A549 (cell line): ENCODE data around the gene XYLT1. TPM values are rescaled to one million over a fixed set of nuclear protein-coding genes. Genes with fewer than 3 reads are reported as not detected.

ENCODE experiments used
- ATAC-seq, 2 experiments: fragments of 200-7000 bp in 1 of 2; fragments of >200 bp in 1 of 2; cut with Nextera tagmentation in 1 of 2; cut with Tn5 transposase in 1 of 2; 3 replicates each; pipeline versions ENCODE4 v1.8.0 to v1.9.1; 2018 to 2020; ENCODE audit warnings: mild to moderate bottlenecking in 1 of 2, moderate library complexity in 1 of 2
- CTCF ChIA-PET: fragments of 300-600 bp; sonication (Branson Sonifier 250); formaldehyde crosslinking; extraction: SDS; loops from one replicate; lab custom pipeline; 2021; ENCODE audit warnings: antibody characterized with exemption, inconsistent platforms; lab: Yijun Ruan, JAX
- POLR2A ChIA-PET: fragments of 350-600 bp; formaldehyde crosslinking; extraction: SDS; loops from one replicate; lab custom pipeline; 2021; ENCODE audit warnings: antibody characterized with exemption, inconsistent platforms; lab: Yijun Ruan, JAX
- DNase-seq, 2 experiments: peaks; one replicate each; pipeline versions ENCODE4 v3.0.0 to v3.0.0-alpha.2; 2011 to 2016; ENCODE audit warnings: low read depth in 1 of 2, low spot score in 1 of 2
- FAIRE-seq: peaks from 2 replicates; lab custom pipeline; 2011; peaks lifted over from hg19 to GRCh38; lab: Jason Lieb, UNC
- H3K27ac ChIP-seq, 2 experiments: fragments of >200 bp; sonication (Bioruptor Twin); formaldehyde crosslinking; 3 replicates each; pipeline ENCODE4 v1.5.1; 2016 to 2017
- H3K4me1 ChIP-seq: fragments of >200 bp; sonication (Bioruptor Twin); formaldehyde crosslinking; 3 replicates; pipeline ENCODE4 v1.6.1; 2016
- H3K4me2 ChIP-seq: fragments of >200 bp; sonication (Bioruptor Twin); formaldehyde crosslinking; 3 replicates; pipeline ENCODE4 v1.6.1; 2016
- H3K4me3 ChIP-seq: fragments of >200 bp; sonication (Bioruptor Twin); formaldehyde crosslinking; 3 replicates; pipeline ENCODE4 v1.5.1; 2016
- H3K9me3 ChIP-seq: fragments of >200 bp; sonication (Bioruptor Twin); formaldehyde crosslinking; 3 replicates; pipeline ENCODE4 v1.6.1; 2016
- ATOH8 ChIP-seq: fragments of 250-450 bp; sonication (Bioruptor Pico); IDR thresholded peaks from 2 replicates; pipeline ENCODE4 v1.5.0; 2020; ENCODE audit warnings: low read depth, mild to moderate bottlenecking, moderate library complexity
- CBX2 ChIP-seq: fragments of 200-600 bp; sonication (generic); IDR thresholded peaks from 2 replicates; pipeline ENCODE4 v1.6.1; 2016; ENCODE audit warnings: low read depth, mild to moderate bottlenecking, borderline replicate concordance
- CEBPB ChIP-seq, 2 experiments: fragments of >200 bp in 1 of 2; sonication (Bioruptor Twin) in 1 of 2; formaldehyde crosslinking in 1 of 2; IDR thresholded peaks; 2 replicates each; pipeline ENCODE4 v1.6.1; 2012 to 2016
- CHD2 ChIP-seq: fragments of 150-350 bp; IDR thresholded peaks from 2 replicates; pipeline ENCODE4 v1.6.1; 2014; ENCODE audit warnings: low read length; ENCODE audit not compliant: partially characterized antibody
- CHD4 ChIP-seq: fragments of 200-600 bp; sonication (generic); IDR thresholded peaks from 2 replicates; pipeline ENCODE4 v1.6.1; 2016; ENCODE audit warnings: antibody characterized with exemption, mild to moderate bottlenecking, borderline replicate concordance
- CTCF ChIP-seq: fragments of >200 bp; sonication (Bioruptor Twin); formaldehyde crosslinking; IDR thresholded peaks from 3 replicates; pipeline ENCODE4 v1.5.1; 2016
- EHF ChIP-seq: fragments of 250-450 bp; sonication (Bioruptor Pico); IDR thresholded peaks from 2 replicates; pipeline ENCODE4 v1.5.0; 2020; ENCODE audit warnings: mild to moderate bottlenecking
- ESRRA ChIP-seq: fragments of 150-350 bp; IDR thresholded peaks from 2 replicates; pipeline ENCODE4 v1.6.1; 2014; ENCODE audit warnings: mild to moderate bottlenecking, low read length, borderline replicate concordance
- FOXS1 ChIP-seq: fragments of 250-450 bp; sonication (Bioruptor Pico); IDR thresholded peaks from 2 replicates; pipeline ENCODE4 v1.5.0; 2020; ENCODE audit warnings: mild to moderate bottlenecking, moderate library complexity
- GATA3 ChIP-seq: IDR thresholded peaks from 2 replicates; pipeline ENCODE4 v1.6.1; 2012; ENCODE audit warnings: borderline replicate concordance
- HES2 ChIP-seq: fragments of >200 bp; sonication (Bioruptor Twin); formaldehyde crosslinking; IDR thresholded peaks from 2 replicates; pipeline ENCODE4 v1.6.1; 2016
- HEYL ChIP-seq: fragments of 250-450 bp; sonication (Bioruptor Pico); IDR thresholded peaks from 2 replicates; pipeline ENCODE4 v1.8.0; 2021; ENCODE audit warnings: mild to moderate bottlenecking, moderate library complexity
- HOXB13 ChIP-seq: fragments of 250-450 bp; sonication (Bioruptor Pico); IDR thresholded peaks from 2 replicates; pipeline ENCODE4 v1.5.0; 2020; ENCODE audit warnings: low read depth, mild to moderate bottlenecking, moderate library complexity
- JUNB ChIP-seq: fragments of >200 bp; sonication (Bioruptor Twin); formaldehyde crosslinking; IDR thresholded peaks from 2 replicates; pipeline ENCODE4 v1.6.1; 2016
- KDM1A ChIP-seq: fragments of 200-600 bp; sonication (generic); IDR thresholded peaks from 2 replicates; pipeline ENCODE4 v1.6.1; 2016; ENCODE audit warnings: low read depth, mild to moderate bottlenecking
- MAZ ChIP-seq: fragments of 150-350 bp; IDR thresholded peaks from 2 replicates; pipeline ENCODE4 v1.6.1; 2014; ENCODE audit warnings: antibody characterized with exemption, low read depth, low read length, borderline replicate concordance
- NPAS2 ChIP-seq: fragments of 250-450 bp; sonication (Bioruptor Pico); IDR thresholded peaks from 2 replicates; pipeline ENCODE4 v1.8.0; 2022; ENCODE audit warnings: mild to moderate bottlenecking, moderate library complexity, borderline replicate concordance
- NR3C1 ChIP-seq: fragments of >200 bp; sonication (Bioruptor Twin); formaldehyde crosslinking; IDR thresholded peaks from 3 replicates; pipeline ENCODE4 v1.6.1; 2017
- PHF8 ChIP-seq: fragments of 200-600 bp; sonication (generic); IDR thresholded peaks from 2 replicates; pipeline ENCODE4 v1.6.1; 2016; ENCODE audit warnings: low read depth, mild to moderate bottlenecking, antibody characterized with exemption, moderate library complexity, borderline replicate concordance
- RCOR1 ChIP-seq: fragments of 150-350 bp; IDR thresholded peaks from 2 replicates; pipeline ENCODE4 v1.6.1; 2014; ENCODE audit warnings: antibody characterized with exemption, low read length, low read depth
- RFX5 ChIP-seq: fragments of 450-650 bp; IDR thresholded peaks from 2 replicates; pipeline ENCODE4 v1.7.1; 2014; ENCODE audit warnings: antibody characterized with exemption, mild to moderate bottlenecking, moderate library complexity
- SMC3 ChIP-seq: fragments of >200 bp; sonication (Bioruptor Twin); formaldehyde crosslinking; IDR thresholded peaks from 3 replicates; pipeline ENCODE4 v1.6.1; 2018; ENCODE audit warnings: inconsistent platforms
- TFCP2L1 ChIP-seq: fragments of 250-450 bp; sonication (Bioruptor Pico); IDR thresholded peaks from 2 replicates; pipeline ENCODE4 v1.5.0; 2021; ENCODE audit warnings: mild to moderate bottlenecking
- USF2 ChIP-seq: fragments of 450-650 bp; IDR thresholded peaks from 2 replicates; pipeline ENCODE4 v1.6.1; 2014; ENCODE audit warnings: antibody characterized with exemption
- ZFP36 ChIP-seq: fragments of 450-650 bp; IDR thresholded peaks from 2 replicates; pipeline ENCODE4 v1.6.1; 2014; ENCODE audit warnings: borderline replicate concordance; ENCODE audit not compliant: partially characterized antibody
- ZSCAN20 ChIP-seq: fragments of 250-450 bp; sonication (Bioruptor Pico); IDR thresholded peaks from 2 replicates; pipeline ENCODE4 v1.8.0; 2022; ENCODE audit warnings: mild to moderate bottlenecking, moderate library complexity
- WGBS: methylation state at CpG from one replicate; pipeline ENCODE4 v1.1.6; 2017; ENCODE audit errors: missing lambda C conversion rate; 5-methylcytosine and 5-hydroxymethylcytosine counted together
- polyA plus RNA-seq, 4 experiments: library from polyadenylated mRNA; depleted of rRNA in 3 of 4; stranded (reverse); fragments of >200 nt; fragmentation: RNase III in 1 of 4; extraction: RNeasy Plus Mini Kit Qiagen cat#74134 plus additional on column Dnase treatment in 1 of 4; gene quantifications; 2 replicates in 3 of 4; 3 replicates in 1 of 4; pipeline ENCODE4 v1.2.3, GENCODE V29; 2011 to 2017

Gene XYLT1
- polyA plus RNA-seq, 2 of the 4 experiments (the other 2 are of a cell fraction), result 0.78 to 0.88 TPM

GRCh38 chr16:17069681-17070080, 401.1 kb downstream of the XYLT1 start:
- ChIA-PET POLR2A (no interaction called here), CTCF (no interaction called here)
- 47% methylated on average over 2 of the region's 2 CpGs for WGBS
- 0 out of 3 replicates have a peak, but pooled peaks cover 4% of the 10 kb centered on the region for H3K4me1 ChIP-seq
- ATAC-seq, result no peak
- H3K9me3 ChIP-seq, result no peaks in the 10 kb centered on the region
- H3K27ac ChIP-seq, result no peak overlapping the region
- no peak overlapping the region for H3K4me3 ChIP-seq
- TF ChIP-seq KDM1A, result no peak
- no peak for TF ChIP-seq CBX2
- no peak for TF ChIP-seq JUNB
- no peak for TF ChIP-seq ZFP36
- no peak for TF ChIP-seq MAZ
- no peak for TF ChIP-seq ATOH8
- no peak for TF ChIP-seq HEYL (CRISPR knock-in tag)
- TF ChIP-seq, all 56 proteins: peak for 0
- H3K4me2 ChIP-seq, result no peak overlapping the region
- no peak for DNase-seq
- no peak for FAIRE-seq

GRCh38 chr16:17068524-17068923, 402.2 kb downstream of the XYLT1 start:
- 0 out of 3 replicates have a peak, but pooled peaks cover 4% of the 10 kb centered on the region for H3K4me1 ChIP-seq
- ChIA-PET CTCF (interaction anchor here (1.1 kb wide), 1 partner anchor 10 kb away, joined by 3 read pairs; no protein-coding TSS in a partner anchor), POLR2A (no interaction called here)
- ATAC-seq (no peak), DNase-seq (no peak)
- H3K27ac ChIP-seq, result no peak overlapping the region
- no peaks in the 10 kb centered on the region for H3K9me3 ChIP-seq
- H3K4me2 ChIP-seq, result no peak overlapping the region
- TF ChIP-seq RFX5 (no peak), PHF8 (no peak), CHD4 (no peak)
- TF ChIP-seq, all 56 proteins: peak for 0
- H3K4me3 ChIP-seq, result no peak overlapping the region
- no peak for FAIRE-seq
- WGBS, result 36% methylated on average over 3 of the region's 3 CpGs

- 28% methylated on average over 4 of the region's 4 CpGs for WGBS
- CTCF ChIA-PET, result interaction anchor here (1.1 kb wide), 1 partner anchor 11 kb away, joined by 3 read pairs; no protein-coding TSS in a partner anchor
- POLR2A ChIA-PET, result no interaction called here
- H3K4me2 ChIP-seq, result no peak overlapping the region
- ATAC-seq, result no peak
- 0 out of 3 replicates have a peak, but pooled peaks cover 4% of the 10 kb centered on the region for H3K4me1 ChIP-seq
- DNase-seq, result no peak
- no peaks in the 10 kb centered on the region for H3K9me3 ChIP-seq
- H3K27ac ChIP-seq, result no peak overlapping the region
- FAIRE-seq, result no peak
- TF ChIP-seq NPAS2 (CRISPR knock-in tag) (no peak), NR3C1 (no peak), GATA3 (no peak), CHD2 (no peak), FOXS1 (CRISPR knock-in tag) (no peak), SMC3 (no peak), HEYL (CRISPR knock-in tag) (no peak), HES2 (no peak), HOXB13 (CRISPR knock-in tag) (no peak), KDM1A (no peak)
- no peak overlapping the region for H3K4me3 ChIP-seq
Measured at GRCh38 chr16:17067882-17068281, 402.9 kb downstream of the XYLT1 start.

- DNase-seq (no peak), FAIRE-seq (no peak), ATAC-seq (no peak)
- Histone ChIP-seq H3K9me3 (no peaks in the 10 kb centered on the region), H3K4me3 (no peak overlapping the region), H3K4me2 (no peak overlapping the region), H3K4me1 (no peaks in the 10 kb centered on the region), H3K27ac (no peak overlapping the region)
- ChIA-PET POLR2A (no interaction called here), CTCF (no interaction called here)
- 25% methylated on average over 11 of the region's 11 CpGs for WGBS
- TF ChIP-seq JUNB (no peak), CTCF (no peak), NR3C1 (no peak), RFX5 (no peak), EHF (no peak), TFCP2L1 (CRISPR knock-in tag) (no peak), KDM1A (no peak), USF2 (no peak), ESRRA (no peak), NPAS2 (CRISPR knock-in tag) (no peak), CHD4 (no peak), ZSCAN20 (CRISPR knock-in tag) (no peak), PHF8 (no peak), RCOR1 (no peak), CEBPB (IDR thresholded peaks at IDR 0.05) (no peak), HEYL (CRISPR knock-in tag) (no peak)
Measured at GRCh38 chr16:17063201-17064139, 407.3 kb downstream of the XYLT1 start.
